Measurements from ENCODE around the gene RNF157.
"Not testable (repeated sequence)": the region's sequence is repeated elsewhere in the genome, so short reads cannot be mapped to it uniquely, and the experiment has no call there.

The RNF157 gene

GRCh38 chr17:76256430-76257050, 16.2 kb upstream of the RNF157 start:
- not testable (repeated sequence) for H3K18ac ChIP-seq (ENCODE audit: low read length); H3K4me1 ChIP-seq (ENCODE audit: control insufficient read depth, low read depth, low read length); H3K27ac ChIP-seq (ENCODE audit: low read depth, low read length); H2BK5ac ChIP-seq (ENCODE audit: low read length); H3K79me1 ChIP-seq (ENCODE audit: low read length); H3K23ac ChIP-seq (ENCODE audit: low read length); H4K5ac ChIP-seq (ENCODE audit: low read length); H3K4ac ChIP-seq (ENCODE audit: low read depth, low read length); H3K27me3 ChIP-seq (ENCODE audit: insufficient read depth, low read length, poor library complexity); H2AK5ac ChIP-seq (ENCODE audit: low read length); H3K79me2 ChIP-seq (ENCODE audit: control insufficient read depth, insufficient read depth, low read length); H3K4me3 ChIP-seq (ENCODE audit: low read length); H2BK120ac ChIP-seq (ENCODE audit: low read depth, low read length); H2BK15ac ChIP-seq (replicated peaks; ENCODE audit: low read depth); H3K9ac ChIP-seq (ENCODE audit: low read length); H4K8ac ChIP-seq (ENCODE audit: low read depth, low read length); DNase-seq; H3K36me3 ChIP-seq (ENCODE audit: control insufficient read depth, insufficient read depth, low read length); H3K56ac ChIP-seq (ENCODE audit: low read length); H3K4me2 ChIP-seq (ENCODE audit: low read length)
- no CpG with 5 or more reads among the region's 19 CpGs for WGBS (ENCODE audit: extremely low coverage, insufficient coverage, low lambda C conversion rate)

GRCh38 chr17:76255801-76256429, 15.6 kb upstream of the RNF157 start:
- no peak overlapping the region for H4K5ac ChIP-seq (ENCODE audit: low read length)
- no peaks in the 10 kb centered on the region for H3K27me3 ChIP-seq (ENCODE audit: insufficient read depth, low read length, poor library complexity)
- H3K18ac ChIP-seq (ENCODE audit: low read length): no peak overlapping the region
- H2BK120ac ChIP-seq (ENCODE audit: low read depth, low read length): no peak overlapping the region
- H3K79me2 ChIP-seq (ENCODE audit: control insufficient read depth, insufficient read depth, low read length): no peaks in the 10 kb centered on the region
- H3K4me2 ChIP-seq (ENCODE audit: low read length): no peak overlapping the region
- H3K9ac ChIP-seq (ENCODE audit: low read length): no peak overlapping the region
- no peaks in the 10 kb centered on the region for H3K4me1 ChIP-seq (ENCODE audit: control insufficient read depth, low read depth, low read length)
- no peak overlapping the region for H2BK5ac ChIP-seq (ENCODE audit: low read length)
- no peak overlapping the region for H4K8ac ChIP-seq (ENCODE audit: low read depth, low read length)
- no peak overlapping the region for H2BK15ac ChIP-seq (replicated peaks; ENCODE audit: low read depth)
- H3K27ac ChIP-seq (ENCODE audit: low read depth, low read length): no peak overlapping the region
- H3K4me3 ChIP-seq (ENCODE audit: low read length): no peak overlapping the region
- DNase-seq: no peak
- no peaks in the 10 kb centered on the region for H3K36me3 ChIP-seq (ENCODE audit: control insufficient read depth, insufficient read depth, low read length)
- H3K4ac ChIP-seq (ENCODE audit: low read depth, low read length): no peak overlapping the region
- H2AK5ac ChIP-seq (ENCODE audit: low read length): no peak overlapping the region
- no peak overlapping the region for H3K23ac ChIP-seq (ENCODE audit: low read length)
- H3K56ac ChIP-seq (ENCODE audit: low read length): no peak overlapping the region
- no peaks in the 10 kb centered on the region for H3K79me1 ChIP-seq (ENCODE audit: low read length)
- WGBS (ENCODE audit: extremely low coverage, insufficient coverage, low lambda C conversion rate): no CpG with 5 or more reads among the region's 6 CpGs

- H3K9ac ChIP-seq (ENCODE audit: low read length): no peak overlapping the region
- no peak overlapping the region for H3K18ac ChIP-seq (ENCODE audit: low read length)
- H2BK120ac ChIP-seq (ENCODE audit: low read depth, low read length): no peak overlapping the region
- H2BK5ac ChIP-seq (ENCODE audit: low read length): no peak overlapping the region
- no peak for DNase-seq
- no peak overlapping the region for H3K23ac ChIP-seq (ENCODE audit: low read length)
- H3K4me1 ChIP-seq (ENCODE audit: control insufficient read depth, low read depth, low read length): no peaks in the 10 kb centered on the region
- no peak overlapping the region for H3K56ac ChIP-seq (ENCODE audit: low read length)
- no CpG with 5 or more reads among the region's 5 CpGs for WGBS (ENCODE audit: extremely low coverage, insufficient coverage, low lambda C conversion rate)
- no peak overlapping the region for H3K4me2 ChIP-seq (ENCODE audit: low read length)
- no peaks in the 10 kb centered on the region for H3K79me1 ChIP-seq (ENCODE audit: low read length)
- no peak overlapping the region for H2BK15ac ChIP-seq (replicated peaks; ENCODE audit: low read depth)
- no peak overlapping the region for H3K4me3 ChIP-seq (ENCODE audit: low read length)
- H3K36me3 ChIP-seq (ENCODE audit: control insufficient read depth, insufficient read depth, low read length): no peaks in the 10 kb centered on the region
- H3K27ac ChIP-seq (ENCODE audit: low read depth, low read length): no peak overlapping the region
- no peak overlapping the region for H4K8ac ChIP-seq (ENCODE audit: low read depth, low read length)
- H3K79me2 ChIP-seq (ENCODE audit: control insufficient read depth, insufficient read depth, low read length): no peaks in the 10 kb centered on the region
- H4K5ac ChIP-seq (ENCODE audit: low read length): no peak overlapping the region
- no peak overlapping the region for H2AK5ac ChIP-seq (ENCODE audit: low read length)
- H3K27me3 ChIP-seq (ENCODE audit: insufficient read depth, low read length, poor library complexity): no peaks in the 10 kb centered on the region
- H3K4ac ChIP-seq (ENCODE audit: low read depth, low read length): no peak overlapping the region
These were observed 14.0 kb upstream of the RNF157 start for GRCh38 chr17:76254275-76254674.

GRCh38 chr17:76253841-76254240, 13.5 kb upstream of the RNF157 start:
- no peak overlapping the region for H3K56ac ChIP-seq (ENCODE audit: low read length)
- no peaks in the 10 kb centered on the region for H3K79me2 ChIP-seq (ENCODE audit: control insufficient read depth, insufficient read depth, low read length)
- no peak overlapping the region for H3K27ac ChIP-seq (ENCODE audit: low read depth, low read length)
- H3K27me3 ChIP-seq (ENCODE audit: insufficient read depth, low read length, poor library complexity): no peaks in the 10 kb centered on the region
- no peak overlapping the region for H2BK120ac ChIP-seq (ENCODE audit: low read depth, low read length)
- no peaks in the 10 kb centered on the region for H3K4me1 ChIP-seq (ENCODE audit: control insufficient read depth, low read depth, low read length)
- no peak overlapping the region for H3K4me2 ChIP-seq (ENCODE audit: low read length)
- no peak overlapping the region for H4K8ac ChIP-seq (ENCODE audit: low read depth, low read length)
- no peak overlapping the region for H3K4ac ChIP-seq (ENCODE audit: low read depth, low read length)
- H2AK5ac ChIP-seq (ENCODE audit: low read length): no peak overlapping the region
- H2BK5ac ChIP-seq (ENCODE audit: low read length): no peak overlapping the region
- no peaks in the 10 kb centered on the region for H3K79me1 ChIP-seq (ENCODE audit: low read length)
- H3K4me3 ChIP-seq (ENCODE audit: low read length): no peak overlapping the region
- H3K18ac ChIP-seq (ENCODE audit: low read length): no peak overlapping the region
- H4K5ac ChIP-seq (ENCODE audit: low read length): no peak overlapping the region
- no peaks in the 10 kb centered on the region for H3K36me3 ChIP-seq (ENCODE audit: control insufficient read depth, insufficient read depth, low read length)
- no peak overlapping the region for H2BK15ac ChIP-seq (replicated peaks; ENCODE audit: low read depth)
- H3K23ac ChIP-seq (ENCODE audit: low read length): no peak overlapping the region
- H3K9ac ChIP-seq (ENCODE audit: low read length): no peak overlapping the region
- no peak for DNase-seq
- no CpG with 5 or more reads among the region's 7 CpGs for WGBS (ENCODE audit: extremely low coverage, insufficient coverage, low lambda C conversion rate)

GRCh38 chr17:76252967-76253766, 12.9 kb upstream of the RNF157 start:
- not testable (repeated sequence) for H3K27ac ChIP-seq (ENCODE audit: low read depth, low read length); H3K56ac ChIP-seq (ENCODE audit: low read length); H2BK15ac ChIP-seq (replicated peaks; ENCODE audit: low read depth); H2BK5ac ChIP-seq (ENCODE audit: low read length); H3K18ac ChIP-seq (ENCODE audit: low read length); H3K79me1 ChIP-seq (ENCODE audit: low read length); H3K79me2 ChIP-seq (ENCODE audit: control insufficient read depth, insufficient read depth, low read length); H3K4me1 ChIP-seq (ENCODE audit: control insufficient read depth, low read depth, low read length); H3K9ac ChIP-seq (ENCODE audit: low read length); H3K4me2 ChIP-seq (ENCODE audit: low read length); H2BK120ac ChIP-seq (ENCODE audit: low read depth, low read length); H3K36me3 ChIP-seq (ENCODE audit: control insufficient read depth, insufficient read depth, low read length); H3K23ac ChIP-seq (ENCODE audit: low read length); H4K5ac ChIP-seq (ENCODE audit: low read length); H3K27me3 ChIP-seq (ENCODE audit: insufficient read depth, low read length, poor library complexity); DNase-seq; H2AK5ac ChIP-seq (ENCODE audit: low read length); H3K4ac ChIP-seq (ENCODE audit: low read depth, low read length); H3K4me3 ChIP-seq (ENCODE audit: low read length); H4K8ac ChIP-seq (ENCODE audit: low read depth, low read length)
- WGBS (ENCODE audit: extremely low coverage, insufficient coverage, low lambda C conversion rate): no CpG with 5 or more reads among the region's 23 CpGs
